Astrocyte (in vitro differentiated cells and primary cell): ENCODE data around the gene OPCML. TPM values are rescaled to one million over a fixed set of nuclear protein-coding genes. Genes with fewer than 3 reads are reported as not detected.

ENCODE experiments used
- DNase-seq: peaks from one replicate; pipeline ENCODE4 v3.0.0-alpha.2; 2010; ENCODE audit warnings: low read depth
- FAIRE-seq: peaks from 2 replicates; lab custom pipeline; 2011; peaks lifted over from hg19 to GRCh38; lab: Jason Lieb, UNC
- H2AFZ ChIP-seq: 2 replicates; pipeline ENCODE4 v1.6.0; 2012; ENCODE audit warnings: low read depth, low read length, inconsistent platforms
- H3K27ac ChIP-seq: 2 replicates; pipeline ENCODE4 v1.5.1; 2011; ENCODE audit warnings: low read depth, low read length, inconsistent platforms
- H3K27me3 ChIP-seq: 2 replicates; pipeline ENCODE4 v1.6.0; 2011; ENCODE audit warnings: low read length, inconsistent platforms; ENCODE audit not compliant: insufficient read depth
- H3K36me3 ChIP-seq: 2 replicates; pipeline ENCODE4 v1.5.1; 2011; ENCODE audit warnings: low read length, inconsistent platforms; ENCODE audit not compliant: insufficient read depth
- H3K4me1 ChIP-seq: 2 replicates; pipeline ENCODE4 v1.5.1; 2011; ENCODE audit warnings: low read length, inconsistent platforms; ENCODE audit not compliant: insufficient read depth
- H3K4me2 ChIP-seq: 2 replicates; pipeline ENCODE4 v1.6.0; 2012; ENCODE audit warnings: low read length, inconsistent platforms
- H3K4me3 ChIP-seq: 2 replicates; pipeline ENCODE4 v1.5.1; 2011; ENCODE audit warnings: low read depth, mild to moderate bottlenecking, low read length, inconsistent platforms; ENCODE audit not compliant: insufficient read depth
- H3K79me2 ChIP-seq: 2 replicates; pipeline ENCODE4 v1.6.0; 2012; ENCODE audit warnings: mild to moderate bottlenecking, low read length, inconsistent platforms; ENCODE audit not compliant: insufficient read depth
- H3K9ac ChIP-seq: 2 replicates; pipeline ENCODE4 v1.6.0; 2012; ENCODE audit warnings: mild to moderate bottlenecking, low read length, inconsistent platforms
- H3K9me3 ChIP-seq: 2 replicates; pipeline ENCODE4 v1.5.1; 2012; ENCODE audit warnings: low read depth, mild to moderate bottlenecking, low read length, inconsistent platforms; ENCODE audit not compliant: insufficient read depth
- H4K20me1 ChIP-seq: 2 replicates; pipeline ENCODE4 v1.6.0; 2012; ENCODE audit warnings: low read length, inconsistent platforms; ENCODE audit not compliant: insufficient read depth
- H3K27ac Mint-ChIP-seq: one replicate; pipeline ENCODE4 v1.8.0; 2021; ENCODE audit warnings: mild to moderate bottlenecking, mixed read lengths; ENCODE audit not compliant: unreplicated experiment
- H3K27me3 Mint-ChIP-seq: one replicate; pipeline ENCODE4 v1.8.0; 2021; ENCODE audit warnings: low read depth, mixed read lengths; ENCODE audit not compliant: unreplicated experiment
- H3K36me3 Mint-ChIP-seq: one replicate; pipeline ENCODE4 v1.8.0; 2021; ENCODE audit warnings: low read depth, mixed read lengths; ENCODE audit not compliant: unreplicated experiment
- H3K4me1 Mint-ChIP-seq: one replicate; pipeline ENCODE4 v1.8.0; 2021; ENCODE audit warnings: low read depth, mixed read lengths; ENCODE audit not compliant: unreplicated experiment
- H3K4me3 Mint-ChIP-seq: one replicate; pipeline ENCODE4 v1.8.0; 2021; ENCODE audit warnings: mild to moderate bottlenecking, moderate library complexity, mixed read lengths; ENCODE audit not compliant: unreplicated experiment
- H3K9me3 Mint-ChIP-seq: one replicate; pipeline ENCODE4 v1.8.0; 2021; ENCODE audit warnings: mild to moderate bottlenecking, mixed read lengths; ENCODE audit not compliant: unreplicated experiment
- CTCF ChIP-seq: IDR thresholded peaks from 2 replicates; pipeline ENCODE4 v1.5.1; 2011; ENCODE audit warnings: low read depth, mild to moderate bottlenecking, inconsistent platforms, low read length, moderate library complexity; ENCODE audit not compliant: insufficient read depth
- EZH2 ChIP-seq: IDR thresholded peaks from 2 replicates; pipeline ENCODE4 v1.6.1; 2012; ENCODE audit warnings: mild to moderate bottlenecking, low read length, inconsistent platforms; ENCODE audit not compliant: insufficient read depth
- total RNA-seq: library from RNA; stranded (reverse); gene quantifications from 2 replicates; pipeline ENCODE4 v1.2.1, GENCODE V29; 2021

OPCML gene
- total RNA-seq, 1 donor from 2014 or later: 7.9 TPM

- Mint-ChIP-seq H3K9me3 (no peaks in the 10 kb centered on the region), H3K27me3 (no peaks in the 10 kb centered on the region), H3K4me1 (no peaks in the 10 kb centered on the region), H3K4me3 (no peak overlapping the region), H3K36me3 (no peaks in the 10 kb centered on the region), H3K27ac (no peak overlapping the region)
- H3K9ac ChIP-seq: no peak overlapping the region
- H3K27me3 ChIP-seq: no peaks in the 10 kb centered on the region
- no peaks in the 10 kb centered on the region for H3K36me3 ChIP-seq
- TF ChIP-seq CTCF: no peak
- no peak for TF ChIP-seq EZH2
- no peaks in the 10 kb centered on the region for H3K79me2 ChIP-seq
- H2AFZ ChIP-seq: no peak overlapping the region
- DNase-seq: no peak
- FAIRE-seq: no peak
- H3K9me3 ChIP-seq: no peaks in the 10 kb centered on the region
- H3K4me2 ChIP-seq: no peak overlapping the region
- H3K27ac ChIP-seq: no peak overlapping the region
- H3K4me1 ChIP-seq: no peaks in the 10 kb centered on the region
- H3K4me3 ChIP-seq: no peak overlapping the region
- H4K20me1 ChIP-seq: no peaks in the 10 kb centered on the region
These were observed 428.1 kb downstream of the OPCML start for GRCh38 chr11:133104009-133104744.

GRCh38 chr11:133096981-133097380, 435.3 kb downstream of the OPCML start:
- no peaks in the 10 kb centered on the region for H3K4me1 ChIP-seq
- H3K4me3 ChIP-seq: no peak overlapping the region
- Mint-ChIP-seq H3K27ac (no peak overlapping the region), H3K4me1 (no peaks in the 10 kb centered on the region), H3K9me3 (no peaks in the 10 kb centered on the region), H3K27me3 (peaks cover 2% of the 10 kb centered on the region), H3K36me3 (peaks cover 1% of the 10 kb centered on the region), H3K4me3 (no peak overlapping the region)
- FAIRE-seq (no peak), DNase-seq (no peak)
- H3K27ac ChIP-seq: no peak overlapping the region
- H3K9ac ChIP-seq: no peak overlapping the region
- H3K4me2 ChIP-seq: no peak overlapping the region
- TF ChIP-seq EZH2 (no peak), CTCF (no peak)
- no peaks in the 10 kb centered on the region for H3K27me3 ChIP-seq
- H3K9me3 ChIP-seq: no peaks in the 10 kb centered on the region
- H4K20me1 ChIP-seq: no peaks in the 10 kb centered on the region
- H3K79me2 ChIP-seq: no peaks in the 10 kb centered on the region
- no peaks in the 10 kb centered on the region for H3K36me3 ChIP-seq
- no peak overlapping the region for H2AFZ ChIP-seq

- no peak for TF ChIP-seq CTCF
- TF ChIP-seq EZH2: no peak
- Histone ChIP-seq H2AFZ (no peak overlapping the region), H3K4me3 (no peak overlapping the region), H4K20me1 (no peaks in the 10 kb centered on the region), H3K4me2 (no peak overlapping the region), H3K27ac (no peak overlapping the region), H3K4me1 (no peaks in the 10 kb centered on the region), H3K9me3 (no peaks in the 10 kb centered on the region), H3K27me3 (peaks cover 24% of the 10 kb centered on the region), H3K36me3 (no peaks in the 10 kb centered on the region), H3K9ac (no peak overlapping the region), H3K79me2 (no peaks in the 10 kb centered on the region)
- H3K4me1 Mint-ChIP-seq: no peaks in the 10 kb centered on the region
- no peak overlapping the region for H3K4me3 Mint-ChIP-seq
- H3K9me3 Mint-ChIP-seq: no peaks in the 10 kb centered on the region
- H3K27me3 Mint-ChIP-seq: peaks cover 34% of the 10 kb centered on the region
- DNase-seq (no peak), FAIRE-seq (no peak)
- no peak overlapping the region for H3K27ac Mint-ChIP-seq
- H3K36me3 Mint-ChIP-seq: no peaks in the 10 kb centered on the region
These were observed 445.8 kb downstream of the OPCML start for GRCh38 chr11:133086518-133086917.
